Upper lobe of left lung (tissue), 4 donors: Measurements from ENCODE around the gene GMEB1.

Experiments
- CTCF ChIP-seq, 6 experiments: fragments of 450-650 bp in 4 of 6; fragments of 200-600 bp in 2 of 6; sonication (generic) in 2 of 6; IDR thresholded peaks; one replicate each; pipeline ENCODE4 v1.5.1; 2016 to 2019; ENCODE audit warnings: antibody characterized with exemption in 6 of 6
- EP300 ChIP-seq, 4 donors: sonication (generic); formaldehyde crosslinking; IDR thresholded peaks; one replicate each; pipeline ENCODE4 v1.5.1; 2017; ENCODE audit warnings: antibody characterized with exemption in 4 of 4, control low read depth in 2 of 4
- POLR2A ChIP-seq, 4 donors: fragments of 450-650 bp; IDR thresholded peaks; one replicate each; pipeline ENCODE4 v1.5.1; 2016 to 2017; ENCODE audit warnings: antibody characterized with exemption in 4 of 4, mild to moderate bottlenecking in 2 of 4
- POLR2AphosphoS5 ChIP-seq, 2 donors: sonication (generic); formaldehyde crosslinking; IDR thresholded peaks; one replicate each; pipeline ENCODE4 v1.5.1; 2017; ENCODE audit warnings: antibody characterized with exemption in 2 of 2

DNA sequence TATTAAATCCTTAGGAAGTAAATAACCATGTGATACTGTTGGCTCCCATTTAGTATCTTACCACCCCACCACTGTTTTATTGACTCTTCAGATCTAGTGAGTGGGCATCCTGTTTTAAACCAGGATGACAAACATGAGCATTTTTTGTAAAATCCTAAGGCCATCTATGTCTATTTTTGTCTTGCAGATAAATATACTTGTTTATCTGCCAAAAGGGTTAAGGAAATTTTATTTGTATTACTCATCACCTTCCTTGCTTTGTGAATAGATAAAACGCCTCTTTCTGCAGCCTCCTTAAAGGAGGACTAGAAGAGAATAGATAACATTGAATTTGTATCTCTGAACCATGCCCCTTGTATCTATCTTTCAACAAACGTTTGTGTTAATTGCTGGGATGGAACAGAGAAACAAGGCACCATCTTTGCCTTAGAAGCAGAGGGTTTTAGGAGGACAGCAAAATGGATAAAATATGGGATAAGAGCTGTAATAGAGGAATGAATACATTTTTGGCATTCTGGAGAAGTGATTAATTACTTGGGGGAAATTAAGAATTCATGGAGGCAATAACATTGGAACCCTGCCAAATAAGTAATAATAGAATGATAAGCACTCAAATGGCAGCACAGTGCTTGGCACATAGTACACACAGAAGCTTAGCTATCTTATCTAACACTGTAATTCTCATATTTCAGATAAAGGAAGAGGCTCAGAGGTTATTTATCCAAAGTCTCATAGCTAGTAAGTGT is 82.9 kb downstream of the GMEB1 start:
- TF ChIP-seq POLR2A (IDR thresholded peaks at IDR 0.05) (no peak), CTCF (IDR thresholded peaks at IDR 0.05) (no peak), POLR2AphosphoS5 (IDR thresholded peaks at IDR 0.05) (no peak), EP300 (IDR thresholded peaks at IDR 0.05) (no peak)
